ENCODE results near the gene OSBPL6.
"Not testable (repeated sequence)": the region's sequence is repeated elsewhere in the genome, so short reads cannot be mapped to it uniquely, and the experiment has no call there.

Gene OSBPL6

DNA sequence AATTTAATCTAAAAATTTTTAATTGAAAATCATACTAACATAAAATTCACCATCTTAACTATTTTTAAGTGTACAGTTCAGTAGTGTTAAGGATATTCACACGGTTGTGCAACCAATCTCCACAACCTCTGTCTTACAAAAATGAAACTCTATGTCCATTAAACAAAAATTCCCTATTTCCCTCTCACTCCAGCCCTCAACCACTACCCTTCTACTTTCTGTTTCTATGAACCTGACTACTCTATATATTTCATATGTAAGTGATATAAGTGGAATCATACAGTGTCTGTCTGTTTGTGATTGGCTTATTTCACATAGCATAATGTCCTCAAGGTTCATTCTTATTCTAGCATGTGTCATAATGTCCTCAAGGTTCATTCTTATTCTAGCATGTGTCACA is 34.3 kb upstream of the OSBPL6 start:
- TF ChIP-seq, protein P1, sequence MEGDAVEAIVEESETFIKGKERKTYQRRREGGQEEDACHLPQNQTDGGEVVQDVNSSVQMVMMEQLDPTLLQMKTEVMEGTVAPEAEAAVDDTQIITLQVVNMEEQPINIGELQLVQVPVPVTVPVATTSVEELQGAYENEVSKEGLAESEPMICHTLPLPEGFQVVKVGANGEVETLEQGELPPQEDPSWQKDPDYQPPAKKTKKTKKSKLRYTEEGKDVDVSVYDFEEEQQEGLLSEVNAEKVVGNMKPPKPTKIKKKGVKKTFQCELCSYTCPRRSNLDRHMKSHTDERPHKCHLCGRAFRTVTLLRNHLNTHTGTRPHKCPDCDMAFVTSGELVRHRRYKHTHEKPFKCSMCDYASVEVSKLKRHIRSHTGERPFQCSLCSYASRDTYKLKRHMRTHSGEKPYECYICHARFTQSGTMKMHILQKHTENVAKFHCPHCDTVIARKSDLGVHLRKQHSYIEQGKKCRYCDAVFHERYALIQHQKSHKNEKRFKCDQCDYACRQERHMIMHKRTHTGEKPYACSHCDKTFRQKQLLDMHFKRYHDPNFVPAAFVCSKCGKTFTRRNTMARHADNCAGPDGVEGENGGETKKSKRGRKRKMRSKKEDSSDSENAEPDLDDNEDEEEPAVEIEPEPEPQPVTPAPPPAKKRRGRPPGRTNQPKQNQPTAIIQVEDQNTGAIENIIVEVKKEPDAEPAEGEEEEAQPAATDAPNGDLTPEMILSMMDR (IDR thresholded peaks at IDR 0.05; ENCODE audit: low read depth, low read length, missing control alignments): no peak
- no peak for DNase-seq (ENCODE audit: low read depth)
- in situ Hi-C loops (cut with HindIII; ENCODE audit: low sequenced_read_pairs): no loop called here
- no peak overlapping the region for H3K4me3 ChIP-seq (ENCODE audit: low read depth, low read length)

DNA sequence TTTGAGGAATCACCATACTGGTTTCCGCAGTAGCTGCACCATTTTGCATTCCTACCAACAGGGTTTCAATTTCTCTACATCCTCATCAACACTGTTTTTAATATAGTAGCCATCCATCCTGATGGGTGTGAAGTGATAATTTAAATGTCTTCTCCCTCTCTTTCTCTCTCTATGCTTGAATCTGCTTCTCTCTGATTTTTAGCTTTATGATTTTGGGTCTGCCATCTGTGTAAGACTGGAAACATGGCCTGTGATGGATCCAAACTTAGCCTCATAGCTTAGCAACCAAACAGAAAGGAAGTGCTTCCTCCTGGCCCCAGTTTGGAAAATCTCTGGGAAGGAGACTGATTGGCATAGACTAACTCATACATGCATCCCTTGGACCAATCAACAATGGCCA is 33.7 kb upstream of the OSBPL6 start:
- TF ChIP-seq, protein P1 (IDR thresholded peaks at IDR 0.05; ENCODE audit: low read depth, low read length, missing control alignments): no peak
- in situ Hi-C loops (cut with HindIII; ENCODE audit: low sequenced_read_pairs): no loop called here
- DNase-seq (ENCODE audit: low read depth): no peak
- no peak overlapping the region for H3K4me3 ChIP-seq (ENCODE audit: low read depth, low read length)

DNA sequence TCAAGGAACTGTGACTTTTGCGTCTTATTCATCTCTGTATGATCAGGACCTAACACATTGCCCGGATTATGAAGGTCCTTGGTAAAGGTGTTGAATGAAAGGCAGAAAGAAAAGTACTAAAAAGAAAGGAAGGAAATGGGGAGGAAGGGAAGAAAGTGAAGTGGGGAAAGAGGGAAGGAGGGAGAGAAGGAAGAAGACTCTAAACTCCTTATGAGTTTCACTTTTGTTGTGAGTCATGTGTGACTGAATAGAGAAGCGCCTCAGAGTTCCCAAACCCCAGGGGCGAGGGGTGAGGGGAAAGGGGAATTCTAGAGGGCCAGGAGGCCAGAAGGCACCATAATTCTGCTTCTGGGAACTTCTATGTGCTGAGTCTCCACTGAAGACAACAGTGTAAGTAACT is 30.9 kb upstream of the OSBPL6 start:
- DNase-seq (ENCODE audit: low read depth): no peak
- no peak overlapping the region for H3K4me3 ChIP-seq (ENCODE audit: low read depth, low read length)
- TF ChIP-seq, protein P1 (IDR thresholded peaks at IDR 0.05; ENCODE audit: low read depth, low read length, missing control alignments): no peak
- in situ Hi-C loops (cut with HindIII; ENCODE audit: low sequenced_read_pairs): no loop called here

DNA sequence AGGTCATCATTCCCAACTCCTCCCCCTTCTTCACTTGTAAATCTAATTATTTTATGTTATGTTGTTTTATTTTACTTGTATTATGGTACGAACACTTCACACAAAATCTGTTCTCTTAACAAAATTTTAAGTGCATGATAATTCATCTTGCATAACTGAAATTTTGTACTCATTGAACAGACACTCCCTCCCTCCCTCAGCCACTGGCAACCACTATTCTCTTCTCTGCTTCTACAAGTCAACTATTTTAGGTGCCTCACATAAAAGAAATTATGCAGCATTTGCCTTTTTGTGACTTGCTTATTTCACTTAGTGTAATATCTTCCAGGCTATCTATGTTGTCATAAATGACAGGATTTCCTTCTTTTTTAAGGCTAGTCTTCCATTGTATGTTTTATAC is 30.4 kb upstream of the OSBPL6 start:
- in situ Hi-C loops (cut with HindIII; ENCODE audit: low sequenced_read_pairs): no loop called here

DNA sequence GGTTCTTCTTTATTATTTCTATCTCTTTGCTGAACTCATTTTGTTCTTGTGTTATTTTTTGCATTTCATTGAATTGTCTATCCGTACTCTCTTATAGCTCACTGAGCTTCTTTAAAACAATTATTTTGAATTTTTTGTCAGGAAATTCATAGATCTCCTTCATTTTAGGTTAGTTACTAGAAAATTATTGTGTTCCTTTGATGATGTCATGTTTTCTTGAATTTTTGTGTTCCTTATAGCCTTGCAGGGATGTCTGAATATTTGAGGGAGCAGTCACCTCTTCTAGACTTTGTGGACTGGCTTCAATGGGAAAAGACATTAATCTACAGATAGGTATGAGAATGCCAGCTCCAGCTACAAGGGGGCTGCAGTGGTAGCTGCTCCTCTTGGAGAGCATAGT is 20.7 kb upstream of the OSBPL6 start:
- H3K4me3 ChIP-seq (ENCODE audit: low read depth, low read length): no peak overlapping the region
- in situ Hi-C loops (cut with HindIII; ENCODE audit: low sequenced_read_pairs): no loop called here
- no peak for DNase-seq (ENCODE audit: low read depth)

More for the DNA sequence above, 30.4 kb upstream of the OSBPL6 start:
- TF ChIP-seq, protein P1 (IDR thresholded peaks at IDR 0.05; ENCODE audit: low read depth, low read length, missing control alignments): no peak
- DNase-seq (ENCODE audit: low read depth): no peak
- no peak overlapping the region for H3K4me3 ChIP-seq (ENCODE audit: low read depth, low read length)

DNA sequence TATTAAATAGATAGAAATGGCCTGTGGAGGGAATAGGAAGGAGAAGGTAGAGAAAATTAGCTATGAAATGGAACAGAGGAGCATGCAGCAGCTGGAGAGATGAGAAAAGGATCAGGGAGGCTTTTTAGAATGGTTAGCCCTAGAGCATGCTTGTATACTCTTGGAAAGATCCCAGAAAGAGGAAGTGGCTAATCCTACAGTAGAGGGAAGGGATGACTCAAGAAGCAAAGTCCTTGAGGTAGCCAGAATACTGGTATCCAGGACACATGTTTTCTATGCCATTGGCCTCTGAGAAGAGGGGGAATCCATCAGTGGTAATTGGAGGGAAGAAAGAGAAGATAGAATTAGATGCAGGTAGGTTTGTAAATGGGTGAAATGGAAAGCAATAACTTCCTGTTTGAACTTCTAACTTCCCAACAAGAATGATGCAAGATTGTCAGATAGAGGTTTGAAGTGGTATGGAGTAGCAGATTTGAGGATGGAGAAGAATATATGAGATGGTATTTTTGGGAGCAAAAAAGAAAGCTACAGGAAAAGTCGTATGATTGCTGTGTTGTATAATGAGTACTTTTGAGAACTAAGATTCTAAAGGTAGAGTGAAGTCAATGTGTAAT is 17.1 kb upstream of the OSBPL6 start:
- TF ChIP-seq, protein P1 (IDR thresholded peaks at IDR 0.05; ENCODE audit: low read depth, low read length, missing control alignments): no peak
- no peak overlapping the region for H3K4me3 ChIP-seq (ENCODE audit: low read depth, low read length)
- no peak for DNase-seq (ENCODE audit: low read depth)
- in situ Hi-C loops (cut with HindIII; ENCODE audit: low sequenced_read_pairs): no loop called here

More for the DNA sequence above, 20.7 kb upstream of the OSBPL6 start:
- TF ChIP-seq, protein P1 (IDR thresholded peaks at IDR 0.05; ENCODE audit: low read depth, low read length, missing control alignments): no peak

DNA sequence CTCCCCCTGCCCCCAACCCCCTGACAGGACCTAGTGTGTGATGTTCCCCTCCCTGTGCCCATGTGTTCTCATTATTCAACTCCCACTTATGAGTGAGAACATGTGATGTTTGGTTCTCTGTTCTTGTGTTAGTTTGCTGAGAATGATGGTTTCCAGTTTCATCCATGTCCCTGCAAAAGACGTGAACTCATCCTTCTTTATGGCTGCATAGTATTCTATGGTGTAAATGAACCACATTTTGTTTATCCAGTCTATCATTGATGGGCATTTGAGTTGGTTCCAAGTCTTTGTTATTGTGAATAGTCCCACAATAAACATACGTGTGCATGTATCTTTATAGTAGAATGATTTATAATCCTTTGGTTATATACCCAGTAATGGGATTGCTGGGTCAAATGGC is 13.7 kb upstream of the OSBPL6 start:
- DNase-seq (ENCODE audit: low read depth); H3K4me3 ChIP-seq (ENCODE audit: low read depth, low read length); in situ Hi-C loops (cut with HindIII; ENCODE audit: low sequenced_read_pairs): not testable (repeated sequence)

All from astrocyte of the cerebellum (primary cell).